ENCODE data around the gene CARS2.
A peak's percentile ranks its signal among the peaks of the same experiment; 100 is the strongest.
"Not testable (repeated sequence)": the region's sequence is repeated elsewhere in the genome, so short reads cannot be mapped to it uniquely, and the experiment has no call there.

The CARS2 gene

GRCh38 chr13:110635405-110636002 is 70.4 kb downstream of the CARS2 start:
- no peak for DNase-seq

- DNase-seq = no peak
Measured at GRCh38 chr13:110634558-110634957, 71.4 kb downstream of the CARS2 start.

- no peak for DNase-seq
Measured at GRCh38 chr13:110633776-110634175, 72.1 kb downstream of the CARS2 start.

- DNase-seq = not testable (repeated sequence)
Measured at GRCh38 chr13:110632255-110632654, 73.7 kb downstream of the CARS2 start.

- DNase-seq = no peak
Measured at GRCh38 chr13:110630566-110631119, 75.3 kb downstream of the CARS2 start.

- no peak for DNase-seq
Measured at GRCh38 chr13:110629735-110630134, 76.2 kb downstream of the CARS2 start.

GRCh38 chr13:110628952-110629701 is 76.8 kb downstream of the CARS2 start:
- no peak for DNase-seq

GRCh38 chr13:110628477-110628793 is 77.5 kb downstream of the CARS2 start:
- DNase-seq = no peak

- no peak for DNase-seq
Measured at GRCh38 chr13:110627761-110628476, 78.0 kb downstream of the CARS2 start.

- no peak for DNase-seq
Measured at GRCh38 chr13:110627351-110627750, 78.6 kb downstream of the CARS2 start.

- no peak for DNase-seq
Measured at GRCh38 chr13:110626521-110626920, 79.4 kb downstream of the CARS2 start.

GRCh38 chr13:110625771-110626321 is 80.1 kb downstream of the CARS2 start:
- no peak for DNase-seq

GRCh38 chr13:110624766-110625756 is 80.9 kb downstream of the CARS2 start:
- DNase-seq = no peak

- DNase-seq = no peak
Measured at GRCh38 chr13:110620596-110620995, 85.3 kb downstream of the CARS2 start.

- DNase-seq = no peak
Measured at GRCh38 chr13:110618780-110619179, 87.1 kb downstream of the CARS2 start.

- DNase-seq = no peak
Measured at GRCh38 chr13:110618167-110618566, 87.7 kb downstream of the CARS2 start.

- DNase-seq = no peak
Measured at GRCh38 chr13:110617321-110618072, 88.4 kb downstream of the CARS2 start.

- DNase-seq = peak; percentile 44
Measured at GRCh38 chr13:110616103-110617101, 89.5 kb downstream of the CARS2 start.

- peak; percentile 71 for DNase-seq
Measured at GRCh38 chr13:110615322-110616102, 90.4 kb downstream of the CARS2 start, which contains the start of gene NAXD. Gene NAXD, plus strand, starts transcription at chr13:110615545. Its CDS starts 57 bp downstream, at chr13:110615602.

Measured in activated CD8-positive, alpha-beta memory T cell treated with anti-CD3 and anti-CD28 coated beads, Interleukin-2, amount 50 U/mL, for 4 hours (primary cell).